Activated B cell treated with CpG ODN at 0.5 μM for 24 hours (primary cell): Measurements from ENCODE around the gene GAB4. TPM values are rescaled to one million over a fixed set of nuclear protein-coding genes. Genes with fewer than 3 reads are reported as not detected.
"Not testable (repeated sequence)": the region's sequence is repeated elsewhere in the genome, so short reads cannot be mapped to it uniquely, and the experiment has no call there.

Experiments
- ATAC-seq: fragments of 200-7000 bp; cut with Tn5 transposase; one replicate; pipeline ENCODE4 v1.10.0; 2021; ENCODE audit warnings: low read depth, mild to moderate bottlenecking, moderate library complexity
- CTCF ChIA-PET: fragments of 350-600 bp; sonication (Branson Sonifier 250); formaldehyde crosslinking; loops from one replicate; lab custom pipeline; 2021; ENCODE audit warnings: antibody characterized with exemption; lab: Charles Lee
- POLR2A ChIA-PET: fragments of 350-600 bp; sonication (Branson Sonifier 250); formaldehyde crosslinking; loops from one replicate; lab custom pipeline; 2021; ENCODE audit warnings: antibody characterized with exemption; lab: Charles Lee
- DNase-seq: peaks from one replicate; pipeline ENCODE4 v3.0.0; 2022
- H3K27ac Mint-ChIP-seq: one replicate; pipeline ENCODE4 v1.8.0; 2020; ENCODE audit warnings: mixed read lengths
- H3K27me3 Mint-ChIP-seq: one replicate; pipeline ENCODE4 v1.8.0; 2021; ENCODE audit warnings: mixed read lengths
- H3K36me3 Mint-ChIP-seq: one replicate; pipeline ENCODE4 v1.8.0; 2021; ENCODE audit warnings: low read depth, mixed read lengths
- H3K4me1 Mint-ChIP-seq: one replicate; pipeline ENCODE4 v1.8.0; 2021; ENCODE audit warnings: mixed read lengths
- H3K4me3 Mint-ChIP-seq: one replicate; pipeline ENCODE4 v1.8.0; 2020; ENCODE audit warnings: mild to moderate bottlenecking, mixed read lengths
- H3K9me3 Mint-ChIP-seq: one replicate; pipeline ENCODE4 v1.8.0; 2020; ENCODE audit warnings: mixed read lengths
- intact Hi-C: fragments of 100-400 bp; cut with micrococcal nuclease; formaldehyde crosslinking; loops from one replicate; pipeline ENCODE4 v1.15.1; 2024
- total RNA-seq: library from RNA; stranded (reverse); gene quantifications from 2 replicates; pipeline ENCODE4 v1.2.3, GENCODE V29; 2022
- TF ChIP-seq, protein P1 (sequence below): fragments of 200-600 bp; IDR thresholded peaks from one replicate; pipeline ENCODE4 v1.8.0; 2022; ENCODE audit warnings: antibody characterized with exemption, mild to moderate bottlenecking

Gene GAB4
- total RNA-seq, 1 donor from 2014 or later, result 0.29 TPM

- no peak overlapping the region for H3K27ac Mint-ChIP-seq
- peaks cover 21% of the 10 kb centered on the region for H3K4me1 Mint-ChIP-seq
- ATAC-seq, result no peak
- peaks cover 4% of the 10 kb centered on the region for H3K27me3 Mint-ChIP-seq
- no peak for DNase-seq
- H3K36me3 Mint-ChIP-seq, result no peaks in the 10 kb centered on the region
- TF ChIP-seq, protein P1, sequence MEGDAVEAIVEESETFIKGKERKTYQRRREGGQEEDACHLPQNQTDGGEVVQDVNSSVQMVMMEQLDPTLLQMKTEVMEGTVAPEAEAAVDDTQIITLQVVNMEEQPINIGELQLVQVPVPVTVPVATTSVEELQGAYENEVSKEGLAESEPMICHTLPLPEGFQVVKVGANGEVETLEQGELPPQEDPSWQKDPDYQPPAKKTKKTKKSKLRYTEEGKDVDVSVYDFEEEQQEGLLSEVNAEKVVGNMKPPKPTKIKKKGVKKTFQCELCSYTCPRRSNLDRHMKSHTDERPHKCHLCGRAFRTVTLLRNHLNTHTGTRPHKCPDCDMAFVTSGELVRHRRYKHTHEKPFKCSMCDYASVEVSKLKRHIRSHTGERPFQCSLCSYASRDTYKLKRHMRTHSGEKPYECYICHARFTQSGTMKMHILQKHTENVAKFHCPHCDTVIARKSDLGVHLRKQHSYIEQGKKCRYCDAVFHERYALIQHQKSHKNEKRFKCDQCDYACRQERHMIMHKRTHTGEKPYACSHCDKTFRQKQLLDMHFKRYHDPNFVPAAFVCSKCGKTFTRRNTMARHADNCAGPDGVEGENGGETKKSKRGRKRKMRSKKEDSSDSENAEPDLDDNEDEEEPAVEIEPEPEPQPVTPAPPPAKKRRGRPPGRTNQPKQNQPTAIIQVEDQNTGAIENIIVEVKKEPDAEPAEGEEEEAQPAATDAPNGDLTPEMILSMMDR, result no peak
- H3K4me3 Mint-ChIP-seq, result no peak overlapping the region
- POLR2A ChIA-PET, result no interaction called here
- intact Hi-C loops, result no loop called here
- CTCF ChIA-PET, result interaction anchor here (1.0 to 1.1 kb wide), 2 partner anchors 136 to 580 kb away, joined by 3 to 4 read pairs; no protein-coding TSS in a partner anchor
- peaks cover 8% of the 10 kb centered on the region for H3K9me3 Mint-ChIP-seq
Observed at GRCh38 chr22:16922076-16922475, 85.9 kb downstream of the GAB4 start.

DNA sequence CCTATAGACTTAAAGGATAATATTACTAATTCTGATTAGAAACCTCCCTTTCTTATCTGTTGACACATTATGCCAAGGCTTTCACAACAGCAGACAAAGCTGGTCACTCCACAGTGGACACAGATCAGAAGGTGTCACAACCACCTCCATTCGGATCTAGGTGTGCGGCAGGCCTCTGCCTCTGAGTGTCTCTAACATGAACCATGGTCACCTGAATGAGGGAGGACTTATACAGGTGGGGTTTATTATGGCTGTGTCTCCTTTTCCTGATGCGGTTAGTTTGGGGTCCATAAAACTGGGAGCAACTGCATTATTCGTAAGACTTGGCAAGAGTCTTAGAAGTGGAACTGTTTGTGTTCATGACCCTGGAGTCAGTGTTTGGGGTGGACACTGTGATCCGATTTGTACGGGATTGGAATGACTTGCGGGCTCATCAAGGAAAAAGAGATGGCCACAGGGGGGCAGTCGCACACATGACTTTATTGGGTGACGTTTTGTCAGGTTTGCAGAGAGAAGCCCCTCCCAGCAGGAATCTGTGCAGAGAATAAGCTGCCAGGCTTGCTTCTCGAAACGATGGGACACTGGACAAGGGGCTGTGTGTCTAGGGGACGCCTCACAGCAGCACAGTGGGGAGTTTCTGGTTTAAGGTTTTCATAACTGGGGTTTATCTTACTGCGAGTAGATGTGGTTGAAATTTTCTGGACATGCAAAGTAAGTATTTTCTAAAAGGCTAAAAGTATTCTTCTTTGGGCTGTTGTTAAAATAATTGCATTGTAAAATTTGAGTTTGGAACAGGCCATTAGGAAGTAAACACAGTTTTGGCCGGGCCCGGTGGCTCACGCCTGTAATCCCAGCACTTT lies 90.6 kb downstream of the GAB4 start:
- DNase-seq (peak; percentile 49), ATAC-seq (peak; percentile 42)
- Mint-ChIP-seq H3K27ac (no peak overlapping the region), H3K4me3 (no peak overlapping the region), H3K9me3 (peaks cover 4% of the 10 kb centered on the region), H3K36me3 (no peaks in the 10 kb centered on the region), H3K27me3 (peaks cover 17% of the 10 kb centered on the region), H3K4me1 (peaks cover 28% of the 10 kb centered on the region)
- POLR2A ChIA-PET, result no interaction called here
- TF ChIP-seq, protein P1, result no peak
- intact Hi-C loops, result loop anchor here (1.0 kb wide), 2 partner anchors 254 to 584 kb away; no protein-coding TSS in a partner anchor
- CTCF ChIA-PET, result interaction anchor here (0.6 to 4.2 kb wide), 8 partner anchors 9 to 584 kb away, joined by 3 to 45 read pairs (median 9); no protein-coding TSS in a partner anchor

GRCh38 chr22:16915701-16916100 lies 92.3 kb downstream of the GAB4 start:
- Mint-ChIP-seq H3K36me3 (no peaks in the 10 kb centered on the region), H3K4me3 (no peak overlapping the region), H3K4me1 (peaks cover 18% of the 10 kb centered on the region), H3K27me3 (peaks cover 17% of the 10 kb centered on the region), H3K27ac (no peak overlapping the region), H3K9me3 (no peaks in the 10 kb centered on the region)
- ATAC-seq (no peak), DNase-seq (no peak)
- TF ChIP-seq, protein P1, result no peak
- POLR2A ChIA-PET, result no interaction called here
- CTCF ChIA-PET, result interaction anchor here (3.1 to 4.2 kb wide), 3 partner anchors 139 to 586 kb away, joined by 14 to 45 read pairs (median 20); no protein-coding TSS in a partner anchor
- intact Hi-C loops, result no loop called here

DNA sequence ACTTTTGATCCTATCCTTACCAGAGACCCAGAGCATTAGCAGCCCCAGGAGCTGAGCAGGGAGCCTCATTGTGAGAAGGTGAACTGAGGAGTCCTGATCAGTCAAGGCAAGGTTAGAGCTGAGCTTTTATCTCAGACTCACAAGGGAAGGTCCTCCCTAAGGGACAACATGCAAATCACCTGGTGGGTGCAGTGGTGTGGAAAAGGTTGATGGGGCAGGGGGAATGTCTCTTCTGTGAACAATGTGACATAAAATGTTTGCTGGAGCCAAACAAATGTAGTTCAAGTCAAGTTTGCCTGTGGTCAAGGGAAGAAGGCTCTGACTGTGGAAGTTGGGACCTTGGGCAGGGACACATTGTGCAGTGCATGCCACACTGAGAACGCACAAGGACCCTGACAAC lies 93.1 kb downstream of the GAB4 start:
- intact Hi-C loops, H3K4me3 Mint-ChIP-seq, H3K9me3 Mint-ChIP-seq, ATAC-seq, CTCF ChIA-PET, H3K36me3 Mint-ChIP-seq, H3K27ac Mint-ChIP-seq, POLR2A ChIA-PET, DNase-seq: not testable (repeated sequence)
- Mint-ChIP-seq H3K4me1 (peaks cover 18% of the 10 kb centered on the region), H3K27me3 (peaks cover 17% of the 10 kb centered on the region)

GRCh38 chr22:16914006-16914405 lies 94.0 kb downstream of the GAB4 start:
- Mint-ChIP-seq H3K36me3 (no peaks in the 10 kb centered on the region), H3K4me3 (no peak overlapping the region), H3K4me1 (peaks cover 18% of the 10 kb centered on the region), H3K27ac (no peak overlapping the region), H3K27me3 (peaks cover 17% of the 10 kb centered on the region), H3K9me3 (no peaks in the 10 kb centered on the region)
- ChIA-PET CTCF (interaction anchor here (1.3 kb wide), 1 partner anchor 144 kb away, joined by 4 read pairs; no protein-coding TSS in a partner anchor), POLR2A (no interaction called here)
- intact Hi-C loops, result no loop called here
- ATAC-seq (no peak), DNase-seq (no peak)
- TF ChIP-seq, protein P1, result no peak
